CD4-positive, alpha-beta T cell treated with Interferon gamma for 1 hour (primary cell): ENCODE data around the gene PNLIPRP1.

Experiments used
- DNase-seq: peaks from one replicate; pipeline ENCODE4 v3.0.0-alpha.2; 2020

The PNLIPRP1 gene

DNA sequence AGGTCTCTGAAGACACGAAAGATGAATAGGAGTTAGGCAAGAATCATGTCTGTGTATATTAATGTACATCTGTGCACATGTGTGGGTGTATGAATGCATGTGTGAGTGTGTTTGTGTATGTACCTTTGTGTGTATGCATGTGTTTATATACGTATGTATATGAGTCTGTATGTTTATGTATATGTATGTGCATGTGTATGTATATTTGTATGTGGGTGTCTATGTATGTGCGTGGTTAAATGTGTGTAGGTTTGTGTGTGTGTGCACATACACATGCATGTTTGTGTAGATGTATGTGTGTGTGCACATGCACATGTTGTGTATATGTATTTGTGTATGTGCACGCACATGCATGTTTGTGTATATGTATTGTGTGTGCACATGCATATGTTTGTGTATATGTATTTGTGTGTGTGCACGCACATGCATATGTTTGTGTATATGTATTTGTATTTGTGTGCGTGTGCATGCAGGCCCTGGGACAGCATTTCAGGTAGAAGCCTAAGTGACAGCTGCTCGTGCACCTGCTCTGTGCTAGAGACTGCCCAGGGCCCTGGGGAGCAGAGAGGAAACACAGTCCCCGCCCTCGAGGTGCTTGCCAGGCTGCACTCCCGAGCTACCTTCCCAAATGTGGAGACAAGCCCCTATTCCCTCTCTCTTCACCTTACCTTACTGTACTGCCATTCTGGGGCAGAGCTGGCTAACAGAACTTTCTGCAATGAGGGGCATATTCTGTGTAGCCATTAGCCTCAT is 12.1 kb downstream of the PNLIPRP1 start:
- DNase-seq = no peak

DNA sequence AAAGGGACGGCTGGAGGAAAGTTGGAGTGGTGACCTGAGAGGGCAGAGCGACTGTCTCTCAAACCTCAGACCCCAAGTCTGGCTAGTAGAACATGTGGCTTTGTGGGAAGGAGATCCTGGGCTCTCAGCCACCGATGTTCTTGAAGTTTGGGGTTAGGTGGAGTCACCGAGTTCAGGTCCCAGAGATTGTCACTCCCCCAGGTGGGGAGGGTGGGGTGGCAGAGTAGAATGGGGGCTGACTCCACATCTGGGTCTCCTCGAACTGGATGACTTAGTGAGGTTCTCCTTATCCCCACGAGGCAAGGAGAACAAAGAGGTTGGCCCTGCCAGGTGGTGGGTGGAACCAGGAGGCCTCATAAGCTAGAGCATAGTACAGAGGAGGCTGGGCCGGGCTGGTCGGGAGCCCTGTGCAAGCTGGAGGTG is 15.3 kb downstream of the PNLIPRP1 start:
- DNase-seq = no peak

GRCh38 chr10:116607336-116607735 is 16.6 kb downstream of the PNLIPRP1 start:
- DNase-seq = no peak

GRCh38 chr10:116608686-116609594 is 18.2 kb downstream of the PNLIPRP1 start:
- DNase-seq = no peak

- DNase-seq = no peak
These were observed 19.8 kb downstream of the PNLIPRP1 start for GRCh38 chr10:116610443-116611152.

DNA sequence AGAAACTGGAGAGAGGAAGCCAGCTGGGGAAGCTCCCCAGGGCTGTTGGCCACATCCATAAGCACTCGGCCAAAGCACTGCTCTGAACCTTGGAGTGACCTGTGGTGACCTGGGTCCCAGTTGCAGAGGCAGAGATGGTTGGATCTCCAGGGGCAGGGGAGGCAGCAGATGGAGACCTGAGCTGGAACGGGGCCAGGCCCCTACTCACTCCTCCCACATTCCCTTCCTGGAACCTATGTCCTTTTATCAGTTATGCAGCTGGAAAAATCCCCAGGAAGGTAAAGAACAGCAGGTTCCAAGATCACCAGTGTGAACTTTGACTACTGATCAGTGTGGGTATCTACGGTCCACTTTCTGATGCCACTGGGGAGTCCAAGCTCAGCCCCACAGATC is 20.4 kb downstream of the PNLIPRP1 start:
- DNase-seq = no peak

DNA sequence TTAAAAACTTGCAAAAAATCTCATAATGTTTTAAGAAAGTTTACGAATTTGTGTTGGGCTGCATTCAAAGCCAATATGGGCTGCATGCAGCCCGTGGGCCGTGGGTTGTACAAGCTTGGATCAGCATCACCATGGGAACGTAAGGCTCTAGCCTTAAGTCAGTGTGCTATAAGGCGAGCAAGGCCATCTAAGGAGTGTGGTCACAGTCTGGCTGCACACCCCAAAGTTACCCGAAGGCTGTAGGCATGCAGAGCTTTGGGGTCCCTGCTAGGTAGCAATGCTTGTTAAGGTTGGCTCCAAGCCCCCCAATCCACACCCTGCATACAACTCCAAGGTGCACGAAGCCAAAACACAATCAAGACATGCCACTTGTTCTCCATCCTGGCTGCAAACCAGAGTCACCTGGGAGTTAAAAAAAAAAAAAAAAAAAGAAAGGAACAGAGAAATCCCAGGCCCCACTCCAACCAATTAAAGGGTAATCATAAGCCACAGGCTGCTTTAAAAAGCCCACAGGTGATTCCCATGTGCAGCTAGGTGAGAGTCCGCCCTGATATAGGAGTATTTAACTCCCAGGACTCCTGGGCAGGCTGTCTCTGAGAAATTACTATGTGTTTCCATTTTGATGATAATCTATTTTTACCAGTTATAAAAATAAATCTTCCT is 21.5 kb downstream of the PNLIPRP1 start:
- DNase-seq = no peak

DNA sequence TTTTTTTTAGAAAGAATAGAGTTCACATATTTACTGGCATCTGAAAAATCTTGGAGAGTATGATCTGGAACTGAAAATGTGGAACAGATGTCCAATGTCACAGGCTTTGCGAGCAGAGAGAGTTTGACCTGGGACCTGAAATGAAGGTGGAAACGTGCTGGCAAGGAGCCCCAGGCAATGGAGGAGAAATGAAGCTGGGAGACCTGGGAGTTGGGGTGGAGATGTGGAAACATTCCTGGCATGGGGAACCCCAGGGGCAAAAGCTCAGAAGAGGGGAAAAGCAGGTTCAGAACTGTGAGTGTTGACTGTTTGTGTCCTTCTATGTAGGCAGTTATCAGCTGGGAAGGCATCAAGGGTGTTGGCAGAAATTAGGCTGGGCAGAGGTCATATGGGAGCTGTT is 22.7 kb downstream of the PNLIPRP1 start:
- DNase-seq = no peak

DNA sequence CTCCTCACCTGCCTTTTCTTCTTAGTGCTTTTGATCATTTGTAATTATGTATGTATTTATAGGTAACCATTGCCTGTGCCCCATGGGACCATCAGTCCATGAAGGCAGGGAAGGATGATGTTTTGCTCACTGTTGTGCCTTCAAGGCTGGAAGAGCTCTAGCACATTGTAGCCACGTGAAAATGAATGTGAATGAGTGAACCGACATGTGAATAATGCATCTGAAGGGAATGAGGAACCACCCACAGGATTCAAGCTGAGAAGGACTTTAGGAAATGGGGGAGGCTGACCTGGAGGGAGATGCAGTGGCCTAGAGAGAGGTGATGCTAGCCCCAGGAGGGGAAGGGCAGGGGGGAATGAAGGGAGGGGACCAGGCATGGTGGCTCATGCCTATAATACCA is 24.0 kb downstream of the PNLIPRP1 start:
- no peak for DNase-seq

- no peak for DNase-seq
These were observed 24.5 kb downstream of the PNLIPRP1 start for GRCh38 chr10:116615199-116615776.

DNA sequence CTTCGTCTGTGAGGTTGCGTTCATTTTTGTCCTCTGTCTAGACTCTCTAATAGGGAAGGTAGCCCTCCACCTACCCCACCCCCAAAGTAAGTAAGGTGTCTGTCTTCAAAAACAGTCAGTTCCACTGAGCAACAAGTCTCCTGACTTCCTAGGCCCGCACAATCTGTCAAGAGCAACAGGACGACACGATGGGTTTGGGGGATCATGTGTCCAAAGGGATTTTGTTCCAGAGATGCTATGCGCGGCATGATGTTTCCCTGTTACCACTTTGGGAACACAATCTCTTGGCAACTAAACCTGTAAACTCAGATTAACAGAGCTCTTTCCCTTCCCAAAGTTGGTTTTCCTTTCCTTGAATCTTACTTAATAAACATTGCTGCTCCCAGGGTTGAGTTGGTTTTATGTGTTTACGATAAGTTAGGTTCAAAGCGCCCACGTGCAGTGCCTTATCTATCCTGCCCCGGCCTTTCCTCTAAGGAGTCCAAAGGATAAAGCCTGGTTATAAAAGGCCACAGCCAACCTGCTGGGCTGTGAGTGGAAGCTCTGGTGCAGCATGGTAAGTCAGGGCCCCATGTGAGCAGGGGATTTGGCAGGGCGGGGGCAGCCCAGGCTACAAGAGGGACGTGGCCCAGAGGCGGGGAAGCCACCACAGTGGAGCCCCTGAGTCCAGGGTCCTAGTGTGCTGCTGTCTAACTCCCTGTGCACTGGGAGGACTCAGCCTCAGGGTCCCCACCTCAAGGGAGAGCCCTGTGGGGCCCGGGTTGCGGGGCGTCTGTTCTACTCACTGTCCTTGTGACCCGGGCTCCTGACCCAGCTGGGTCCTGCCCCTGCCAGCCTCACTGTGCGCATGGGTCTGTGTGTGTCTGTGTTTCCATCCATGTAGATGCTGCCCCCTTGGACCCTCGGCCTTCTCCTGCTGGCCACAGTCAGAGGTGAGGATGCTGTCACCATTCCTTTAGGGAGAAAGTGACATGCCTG is 30.0 kb downstream of the PNLIPRP1 start, which contains the start of gene PNLIPRP2:
PNLIPRP2 (plus strand) TSS at position 531 of the 978 bp plus-strand sequence.
- DNase-seq = no peak

- no peak for DNase-seq
These were observed 30.7 kb downstream of the PNLIPRP1 start for GRCh38 chr10:116621476-116621875.

DNA sequence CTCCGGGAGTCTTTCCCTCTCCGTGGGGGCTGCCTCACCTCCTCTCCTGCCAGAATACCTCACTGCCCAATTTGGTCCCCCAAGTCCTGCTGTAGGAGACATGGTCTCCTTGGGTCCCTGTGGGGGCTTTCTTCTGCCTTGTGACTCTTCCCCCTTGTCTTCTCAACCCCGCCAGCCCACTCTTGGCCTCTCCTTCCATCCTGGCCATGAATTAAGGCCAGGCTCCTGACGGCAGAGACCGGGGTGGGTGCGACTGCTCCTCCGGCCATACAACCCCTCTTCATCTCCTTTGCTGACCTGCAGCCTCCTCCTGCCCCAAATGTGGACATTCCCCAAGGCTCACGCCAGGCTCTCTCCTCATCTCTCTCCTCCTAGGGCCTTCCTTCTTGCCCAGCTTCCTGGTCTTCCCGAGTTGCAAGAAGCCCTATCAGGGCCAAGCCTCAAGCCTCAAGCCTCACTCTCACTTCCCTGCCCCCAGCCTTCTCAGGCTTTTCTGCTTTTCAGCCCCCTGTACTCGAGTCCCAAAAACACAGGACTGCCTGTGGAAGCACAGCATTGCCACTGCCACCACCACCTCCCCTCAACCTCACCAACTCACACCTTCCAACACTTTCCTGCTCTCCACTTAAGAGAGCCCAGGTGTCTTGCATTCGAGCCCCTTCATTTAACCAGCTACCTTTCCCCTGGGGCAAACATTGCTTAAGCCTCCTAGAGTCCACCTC is 31.3 kb downstream of the PNLIPRP1 start:
- DNase-seq = no peak

- no peak for DNase-seq
These were observed 35.1 kb downstream of the PNLIPRP1 start for GRCh38 chr10:116625845-116626244.

- DNase-seq = no peak
These were observed 36.1 kb downstream of the PNLIPRP1 start for GRCh38 chr10:116626815-116627214.

DNA sequence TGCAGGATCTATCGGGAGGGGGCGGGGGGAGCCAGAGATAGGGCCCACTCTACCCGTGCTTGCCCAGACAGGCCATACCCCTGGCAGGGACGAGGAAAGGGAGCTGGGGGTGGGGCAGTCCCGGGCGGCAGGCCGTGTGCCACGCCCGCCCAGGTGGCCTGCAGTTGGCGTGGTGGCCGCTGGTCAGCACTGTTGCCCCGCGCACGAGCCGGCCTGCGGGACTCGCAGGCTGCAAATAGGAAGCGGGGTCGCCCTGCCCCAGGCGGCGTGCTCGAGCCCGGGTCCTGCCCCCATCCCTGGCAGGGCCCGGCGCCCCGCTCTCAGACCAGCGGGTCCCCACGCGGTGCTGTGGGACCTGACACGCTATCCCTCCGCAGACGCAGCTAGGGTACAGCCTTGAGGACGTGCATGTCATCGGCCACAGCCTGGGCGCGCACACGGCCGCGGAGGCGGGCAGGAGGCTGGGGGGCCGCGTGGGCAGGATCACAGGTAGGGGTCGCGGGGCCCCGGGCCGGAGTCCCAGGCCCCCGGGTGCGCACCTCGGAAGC is 36.7 kb downstream of the PNLIPRP1 start:
- DNase-seq = no peak

- DNase-seq = no peak
These were observed 38.6 kb downstream of the PNLIPRP1 start for GRCh38 chr10:116629340-116629739.

DNA sequence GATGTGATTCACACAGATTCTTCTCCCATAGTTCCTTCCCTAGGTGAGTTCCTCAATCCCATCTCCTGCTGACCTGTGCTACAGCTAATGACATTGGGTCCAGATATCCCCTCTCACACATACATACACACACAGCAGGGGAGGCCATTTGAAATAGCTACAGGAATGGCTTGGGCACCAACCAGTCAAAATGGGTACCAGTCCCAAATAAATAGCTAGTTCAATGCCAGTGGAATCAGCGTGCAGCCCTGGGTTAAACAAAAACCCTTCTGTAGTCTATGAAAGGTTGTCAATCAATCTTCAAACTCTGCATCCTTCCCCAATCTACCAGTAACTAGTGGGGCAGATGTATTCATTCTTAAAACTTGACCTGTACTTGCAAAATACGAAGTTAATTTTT is 39.3 kb downstream of the PNLIPRP1 start:
- no peak for DNase-seq

DNA sequence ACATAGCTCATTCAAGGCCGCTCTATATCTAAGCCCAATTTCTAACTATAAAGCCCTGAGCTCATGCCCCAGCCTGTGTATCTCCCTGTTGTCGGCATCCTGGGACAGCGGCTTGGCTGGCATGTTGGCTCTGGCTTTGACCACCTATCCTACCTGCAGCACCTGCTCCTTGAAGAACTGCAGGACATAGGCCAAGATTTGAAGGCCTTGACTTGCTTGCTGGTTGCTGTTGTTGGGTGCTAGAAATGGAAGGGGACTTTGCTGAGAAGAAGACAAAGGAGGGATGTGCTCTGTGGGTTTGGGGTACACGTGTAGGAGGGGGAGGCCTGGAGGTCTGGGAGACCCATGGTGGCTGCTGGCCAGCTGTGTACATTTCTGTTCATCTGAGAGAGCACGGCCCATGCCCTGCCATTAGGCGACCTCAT is 41.1 kb downstream of the PNLIPRP1 start:
- DNase-seq = no peak

DNA sequence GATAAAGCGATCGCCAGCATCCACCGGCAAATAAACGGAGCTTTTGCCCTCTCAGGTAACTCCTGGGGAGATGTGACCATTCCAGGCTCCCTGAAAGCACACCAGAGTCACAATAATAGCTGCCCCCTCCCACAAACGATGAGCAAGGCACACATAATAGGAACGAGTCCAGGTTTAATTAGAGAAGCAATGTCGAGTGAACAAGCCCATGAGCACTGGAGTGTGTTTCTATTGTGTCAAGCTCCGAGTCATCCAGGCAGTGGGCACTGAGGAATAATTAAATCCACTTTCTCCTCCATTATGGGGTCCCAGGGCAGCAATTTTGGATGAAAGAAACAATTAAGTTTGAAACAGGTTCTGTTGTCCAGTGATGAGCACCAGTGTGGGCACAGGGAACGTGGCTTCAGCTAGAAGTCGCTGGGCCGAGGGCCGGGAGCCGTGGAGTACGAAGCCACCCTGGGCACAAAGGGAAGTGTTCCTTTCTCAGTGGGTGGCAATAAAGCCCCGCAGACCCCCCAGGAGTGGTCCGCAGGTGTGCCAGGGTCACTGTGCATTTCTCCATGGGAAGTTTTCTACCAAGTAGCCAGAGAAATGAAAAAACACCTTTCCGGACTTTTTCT is 41.9 kb downstream of the PNLIPRP1 start:
- DNase-seq = no peak
